ENCODE data around the gene CCDC183.

DNA sequence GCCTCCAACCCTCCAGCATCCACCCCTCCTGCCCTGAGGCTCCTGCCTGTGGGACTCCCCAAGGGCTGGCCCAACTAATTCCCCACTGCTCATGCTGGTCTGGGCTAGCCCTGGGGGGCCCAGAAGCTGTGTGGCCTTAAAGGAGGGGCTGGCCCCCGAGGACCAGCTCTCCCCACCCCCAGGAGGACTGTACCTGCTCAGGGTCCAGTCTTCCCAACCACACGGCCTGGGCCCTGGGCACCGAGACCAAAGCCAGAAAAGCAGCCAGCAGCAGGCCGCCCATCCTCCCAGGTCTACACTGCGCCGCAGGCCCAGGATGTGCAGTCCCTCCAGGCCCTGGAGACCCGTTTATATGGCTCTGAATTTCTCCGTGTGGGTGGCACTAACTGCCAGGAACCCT is 47.9 kb upstream of the CCDC183 start, which contains the start of gene LCN6:
- TF ChIP-seq, protein P1, sequence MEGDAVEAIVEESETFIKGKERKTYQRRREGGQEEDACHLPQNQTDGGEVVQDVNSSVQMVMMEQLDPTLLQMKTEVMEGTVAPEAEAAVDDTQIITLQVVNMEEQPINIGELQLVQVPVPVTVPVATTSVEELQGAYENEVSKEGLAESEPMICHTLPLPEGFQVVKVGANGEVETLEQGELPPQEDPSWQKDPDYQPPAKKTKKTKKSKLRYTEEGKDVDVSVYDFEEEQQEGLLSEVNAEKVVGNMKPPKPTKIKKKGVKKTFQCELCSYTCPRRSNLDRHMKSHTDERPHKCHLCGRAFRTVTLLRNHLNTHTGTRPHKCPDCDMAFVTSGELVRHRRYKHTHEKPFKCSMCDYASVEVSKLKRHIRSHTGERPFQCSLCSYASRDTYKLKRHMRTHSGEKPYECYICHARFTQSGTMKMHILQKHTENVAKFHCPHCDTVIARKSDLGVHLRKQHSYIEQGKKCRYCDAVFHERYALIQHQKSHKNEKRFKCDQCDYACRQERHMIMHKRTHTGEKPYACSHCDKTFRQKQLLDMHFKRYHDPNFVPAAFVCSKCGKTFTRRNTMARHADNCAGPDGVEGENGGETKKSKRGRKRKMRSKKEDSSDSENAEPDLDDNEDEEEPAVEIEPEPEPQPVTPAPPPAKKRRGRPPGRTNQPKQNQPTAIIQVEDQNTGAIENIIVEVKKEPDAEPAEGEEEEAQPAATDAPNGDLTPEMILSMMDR (IDR thresholded peaks at IDR 0.05; ENCODE audit: insufficient read depth, low read depth, low read length) = no peak
- no peak for TF ChIP-seq EZH2 (IDR thresholded peaks at IDR 0.05; ENCODE audit: insufficient read depth, low read length)

Data from astrocyte (in vitro differentiated cells and primary cell).